ENCODE measurements around the gene HOXD13.

- TF ChIP-seq CTCF (IDR thresholded peaks at IDR 0.05; ENCODE audit: borderline replicate concordance, extremely low read depth, low read length, poor library complexity, severe bottlenecking) (no peak), EZH2 (IDR thresholded peaks at IDR 0.05; ENCODE audit: borderline replicate concordance, low read depth, low read length, severe bottlenecking) (no peak)
Observed at GRCh38 chr2:176134035-176134434, 41.5 kb downstream of the HOXD13 start.

Data from DND-41 (cell line).